ENCODE results near the gene MMP20. TPM values are rescaled to one million over a fixed set of nuclear protein-coding genes. Genes with fewer than 3 reads are reported as not detected.
"Not testable (repeated sequence)": the region's sequence is repeated elsewhere in the genome, so short reads cannot be mapped to it uniquely, and the experiment has no call there.

Gene MMP20
- total RNA-seq, 3 donors from 2014 or later, result 0.59 TPM; not detected in 2

DNA sequence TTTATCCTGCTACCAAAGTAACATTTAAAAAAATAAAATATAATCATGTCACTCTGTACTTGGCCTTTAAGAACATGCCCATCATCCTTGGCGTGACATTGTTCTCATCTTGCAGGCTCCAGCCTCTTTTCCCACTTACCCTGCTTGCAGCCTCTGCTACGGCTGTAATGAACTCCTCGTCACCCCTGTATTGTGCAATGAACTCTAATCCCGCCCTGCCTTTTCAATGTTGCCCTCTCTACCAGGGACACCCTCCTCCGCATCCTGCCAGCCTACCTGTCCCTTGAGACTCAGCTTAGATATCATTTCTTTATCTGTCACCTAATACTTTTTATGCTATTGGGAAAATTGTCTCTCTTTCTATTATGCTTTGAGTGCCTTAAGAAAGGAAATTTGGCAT lies 12.6 kb upstream of the MMP20 start:
- Histone ChIP-seq H3K9me3 (no peaks in the 10 kb centered on the region), H3K36me3 (no peaks in the 10 kb centered on the region), H3K27me3 (no peaks in the 10 kb centered on the region), H3K27ac (no peak overlapping the region), H3K4me3 (no peak overlapping the region), H3K4me1 (no peaks in the 10 kb centered on the region)
- DNase-seq (ENCODE audit: low spot score in 2 of 2), result no peak
- TF ChIP-seq POLR2A (IDR thresholded peaks at IDR 0.05) (no peak), POLR2AphosphoS5 (IDR thresholded peaks at IDR 0.05) (no peak)
- TF ChIP-seq, protein P1, sequence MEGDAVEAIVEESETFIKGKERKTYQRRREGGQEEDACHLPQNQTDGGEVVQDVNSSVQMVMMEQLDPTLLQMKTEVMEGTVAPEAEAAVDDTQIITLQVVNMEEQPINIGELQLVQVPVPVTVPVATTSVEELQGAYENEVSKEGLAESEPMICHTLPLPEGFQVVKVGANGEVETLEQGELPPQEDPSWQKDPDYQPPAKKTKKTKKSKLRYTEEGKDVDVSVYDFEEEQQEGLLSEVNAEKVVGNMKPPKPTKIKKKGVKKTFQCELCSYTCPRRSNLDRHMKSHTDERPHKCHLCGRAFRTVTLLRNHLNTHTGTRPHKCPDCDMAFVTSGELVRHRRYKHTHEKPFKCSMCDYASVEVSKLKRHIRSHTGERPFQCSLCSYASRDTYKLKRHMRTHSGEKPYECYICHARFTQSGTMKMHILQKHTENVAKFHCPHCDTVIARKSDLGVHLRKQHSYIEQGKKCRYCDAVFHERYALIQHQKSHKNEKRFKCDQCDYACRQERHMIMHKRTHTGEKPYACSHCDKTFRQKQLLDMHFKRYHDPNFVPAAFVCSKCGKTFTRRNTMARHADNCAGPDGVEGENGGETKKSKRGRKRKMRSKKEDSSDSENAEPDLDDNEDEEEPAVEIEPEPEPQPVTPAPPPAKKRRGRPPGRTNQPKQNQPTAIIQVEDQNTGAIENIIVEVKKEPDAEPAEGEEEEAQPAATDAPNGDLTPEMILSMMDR (IDR thresholded peaks at IDR 0.05), result no peak
- intact Hi-C loops (cut with DNase I; ENCODE audit: low total_unique reads), result no loop called here

DNA sequence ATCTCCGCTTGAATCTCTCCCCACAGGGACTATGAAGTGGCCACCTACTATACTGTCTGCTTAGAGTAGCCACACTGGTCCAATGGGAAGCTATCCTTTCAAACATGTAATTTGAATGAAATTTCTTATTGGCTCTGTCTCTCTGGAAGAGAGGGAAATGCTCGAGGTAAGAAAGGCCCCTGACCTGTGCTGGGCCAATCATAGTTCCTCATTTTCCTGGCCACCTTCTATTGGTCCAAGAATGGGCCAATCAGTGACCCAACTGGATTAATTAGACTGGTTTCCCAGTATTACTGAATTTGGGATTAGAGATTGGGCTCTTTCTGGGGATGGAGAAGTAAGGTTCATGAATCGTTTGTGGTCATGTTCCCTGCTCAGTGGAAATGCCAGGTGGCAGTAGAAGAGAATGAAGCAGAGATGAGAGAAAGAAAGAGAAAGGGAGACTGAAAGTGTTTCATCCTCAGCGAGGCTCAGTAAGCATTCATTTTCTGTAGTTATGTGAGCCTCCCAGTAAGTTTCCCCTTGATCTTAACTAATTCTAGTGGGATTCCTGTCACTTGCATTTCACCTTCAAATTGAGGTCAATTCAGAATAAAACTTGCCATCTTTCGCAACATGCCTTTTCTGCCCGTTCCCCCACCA lies 8.4 kb upstream of the MMP20 start:
- no peaks in the 10 kb centered on the region for H3K27me3 ChIP-seq
- H3K4me3 ChIP-seq, result no peak overlapping the region
- intact Hi-C loops (cut with DNase I; ENCODE audit: low total_unique reads), result no loop called here
- no peaks in the 10 kb centered on the region for H3K9me3 ChIP-seq
- H3K36me3 ChIP-seq, result no peaks in the 10 kb centered on the region
- no peak overlapping the region for H3K27ac ChIP-seq
- H3K4me1 ChIP-seq, result no peaks in the 10 kb centered on the region
- TF ChIP-seq, protein P1 (IDR thresholded peaks at IDR 0.05), result no peak
- TF ChIP-seq POLR2A (IDR thresholded peaks at IDR 0.05) (no peak), POLR2AphosphoS5 (IDR thresholded peaks at IDR 0.05) (no peak)
- no peak for DNase-seq (ENCODE audit: low spot score in 2 of 2)

DNA sequence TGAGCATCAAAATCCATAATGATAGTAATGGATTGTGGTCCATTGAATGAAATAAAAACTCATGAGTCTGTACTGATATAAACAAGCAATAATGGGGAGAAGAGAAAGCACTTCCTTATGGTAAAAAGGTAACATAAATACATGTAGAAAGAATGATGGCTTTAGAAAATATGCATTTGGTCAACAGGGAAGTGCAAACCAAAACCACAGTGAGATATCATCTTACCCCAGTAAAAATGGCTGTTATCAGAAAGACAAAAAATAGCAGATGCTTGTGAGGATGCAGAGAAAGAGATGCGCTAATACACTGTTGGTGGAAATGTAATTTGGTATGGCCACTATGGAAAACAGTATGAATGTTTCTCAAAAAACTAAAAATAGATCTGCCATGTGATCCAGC lies 6.9 kb upstream of the MMP20 start:
- intact Hi-C loops (cut with DNase I; ENCODE audit: low total_unique reads), result no loop called here

DNA sequence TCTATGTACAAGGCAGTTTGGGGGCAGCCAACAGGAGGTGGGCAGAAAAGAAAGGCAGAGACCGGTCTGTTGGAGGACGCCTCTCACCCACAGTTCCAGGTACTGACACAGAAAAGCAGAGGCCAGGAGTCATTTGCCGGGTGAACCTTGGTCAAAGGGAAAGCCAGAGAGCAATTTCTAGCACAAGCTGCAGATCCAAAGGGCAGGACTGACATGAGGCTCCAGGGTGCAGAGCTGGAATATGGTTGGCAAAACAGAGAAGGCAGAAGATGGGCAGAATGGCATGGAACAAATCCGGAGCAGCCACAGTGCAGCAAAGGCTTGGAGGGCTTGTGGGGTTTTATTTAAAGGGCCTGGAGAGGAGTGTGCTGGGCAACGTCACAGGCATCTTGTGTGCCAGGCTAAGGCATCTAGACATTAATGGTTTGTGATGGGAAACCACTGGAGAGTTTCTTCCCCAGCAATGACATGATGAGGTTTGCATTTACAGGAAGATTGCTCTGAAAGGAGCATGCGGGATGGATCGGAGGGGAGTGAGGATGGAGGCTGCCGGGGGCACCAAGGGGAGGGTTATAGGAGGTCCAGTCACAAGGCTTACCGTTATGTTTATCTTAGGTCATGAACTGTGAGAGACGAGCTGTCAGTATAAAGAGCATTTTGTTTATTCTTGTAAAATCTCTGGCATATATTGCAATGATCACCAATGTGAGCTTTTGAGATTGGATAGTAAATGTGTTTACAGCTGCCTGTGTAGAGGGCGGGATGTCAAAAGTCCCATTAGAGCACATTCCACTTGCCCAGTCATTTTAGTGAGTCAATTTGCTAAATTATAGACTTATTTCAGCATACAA lies 5.7 kb upstream of the MMP20 start:
- no peak for DNase-seq (ENCODE audit: low spot score in 2 of 2)
- no peak overlapping the region for H3K4me3 ChIP-seq
- H3K27me3 ChIP-seq, result no peaks in the 10 kb centered on the region
- H3K36me3 ChIP-seq, result no peaks in the 10 kb centered on the region
- intact Hi-C loops (cut with DNase I; ENCODE audit: low total_unique reads), result no loop called here
- H3K27ac ChIP-seq, result no peak overlapping the region
- H3K4me1 ChIP-seq, result no peaks in the 10 kb centered on the region
- no peaks in the 10 kb centered on the region for H3K9me3 ChIP-seq
- TF ChIP-seq, protein P1 (IDR thresholded peaks at IDR 0.05), result no peak
- no peak for TF ChIP-seq POLR2A (IDR thresholded peaks at IDR 0.05)
- no peak for TF ChIP-seq POLR2AphosphoS5 (IDR thresholded peaks at IDR 0.05)

More for the DNA sequence above, 6.9 kb upstream of the MMP20 start:
- no peaks in the 10 kb centered on the region for H3K4me1 ChIP-seq
- no peak overlapping the region for H3K27ac ChIP-seq
- no peaks in the 10 kb centered on the region for H3K36me3 ChIP-seq
- no peaks in the 10 kb centered on the region for H3K9me3 ChIP-seq
- H3K27me3 ChIP-seq, result no peaks in the 10 kb centered on the region
- no peak for DNase-seq (ENCODE audit: low spot score in 2 of 2)
- H3K4me3 ChIP-seq, result no peak overlapping the region
- TF ChIP-seq POLR2AphosphoS5 (IDR thresholded peaks at IDR 0.05) (no peak), POLR2A (IDR thresholded peaks at IDR 0.05) (no peak)
- TF ChIP-seq, protein P1 (IDR thresholded peaks at IDR 0.05), result no peak

DNA sequence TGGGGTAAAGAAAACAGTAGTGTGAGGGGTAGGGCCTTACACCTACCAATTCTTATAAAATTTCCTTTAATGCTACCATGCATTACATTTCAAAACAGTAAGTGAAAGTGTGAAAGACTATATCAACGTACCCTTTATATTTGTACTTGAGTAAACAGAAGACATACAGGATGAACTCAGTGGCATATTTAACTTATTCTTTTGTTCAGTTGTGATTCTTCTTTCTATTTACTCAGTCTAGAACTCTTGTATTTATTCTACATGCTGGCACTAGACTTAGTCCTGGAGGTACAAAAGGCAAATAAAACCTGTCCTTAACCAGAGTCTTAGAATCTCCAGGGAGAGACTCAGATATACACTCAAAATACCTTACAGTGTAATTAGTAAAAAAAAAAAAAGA lies 4.8 kb upstream of the MMP20 start:
- H3K27ac ChIP-seq; intact Hi-C loops (cut with DNase I; ENCODE audit: low total_unique reads): not testable (repeated sequence)

More for the DNA sequence above, 4.8 kb upstream of the MMP20 start:
- not testable (repeated sequence) for H3K36me3 ChIP-seq; H3K9me3 ChIP-seq; DNase-seq (ENCODE audit: low spot score in 2 of 2); H3K4me3 ChIP-seq; H3K4me1 ChIP-seq; H3K27me3 ChIP-seq
